ENCODE results near the gene ACOXL. TPM values are rescaled to one million over a fixed set of nuclear protein-coding genes. Genes with fewer than 3 reads are reported as not detected.
"Not testable (repeated sequence)": the region's sequence is repeated elsewhere in the genome, so short reads cannot be mapped to it uniquely, and the experiment has no call there.

The ACOXL gene
- total RNA-seq, 1 donor from 2014 or later = 0.23 TPM

DNA sequence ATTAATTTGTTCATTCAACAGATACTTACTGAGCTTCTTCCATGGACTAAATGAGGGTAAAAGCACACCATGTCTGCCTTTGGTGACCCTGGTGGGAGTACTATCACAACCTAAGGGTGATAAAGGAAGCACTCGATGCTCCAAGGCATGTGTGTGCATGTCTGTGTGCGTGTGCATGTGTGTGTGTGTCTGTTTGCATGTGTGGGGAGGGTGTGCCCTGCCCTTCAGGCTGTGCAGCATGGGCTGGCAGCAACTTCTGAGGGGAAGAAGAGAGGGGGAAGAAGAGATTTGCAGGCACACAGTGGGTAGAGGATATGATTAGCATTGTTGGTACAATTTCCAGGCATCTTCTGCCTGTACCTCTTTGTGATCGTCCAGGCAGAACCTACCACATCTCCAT, 121.6 kb downstream of the ACOXL start:
- Mint-ChIP-seq H3K27me3 (ENCODE audit: low read depth, unreplicated experiment) (peaks cover 23% of the 10 kb centered on the region), H3K9me3 (ENCODE audit: unreplicated experiment) (no peaks in the 10 kb centered on the region), H3K27ac (ENCODE audit: unreplicated experiment) (no peak overlapping the region), H3K36me3 (ENCODE audit: low read depth, unreplicated experiment) (no peaks in the 10 kb centered on the region), H3K4me3 (ENCODE audit: unreplicated experiment) (no peak overlapping the region), H3K4me1 (ENCODE audit: low read depth, unreplicated experiment) (no peaks in the 10 kb centered on the region)
- H3K4me3 ChIP-seq (ENCODE audit: insufficient read depth, low read depth, low read length) = no peak overlapping the region
- no peak overlapping the region for H3K4me2 ChIP-seq (ENCODE audit: low read length)
- H3K9me3 ChIP-seq (ENCODE audit: insufficient read depth, low read depth, low read length) = no peaks in the 10 kb centered on the region
- no peak for TF ChIP-seq EZH2 (IDR thresholded peaks at IDR 0.05; ENCODE audit: insufficient read depth, low read length)
- TF ChIP-seq, protein P1, sequence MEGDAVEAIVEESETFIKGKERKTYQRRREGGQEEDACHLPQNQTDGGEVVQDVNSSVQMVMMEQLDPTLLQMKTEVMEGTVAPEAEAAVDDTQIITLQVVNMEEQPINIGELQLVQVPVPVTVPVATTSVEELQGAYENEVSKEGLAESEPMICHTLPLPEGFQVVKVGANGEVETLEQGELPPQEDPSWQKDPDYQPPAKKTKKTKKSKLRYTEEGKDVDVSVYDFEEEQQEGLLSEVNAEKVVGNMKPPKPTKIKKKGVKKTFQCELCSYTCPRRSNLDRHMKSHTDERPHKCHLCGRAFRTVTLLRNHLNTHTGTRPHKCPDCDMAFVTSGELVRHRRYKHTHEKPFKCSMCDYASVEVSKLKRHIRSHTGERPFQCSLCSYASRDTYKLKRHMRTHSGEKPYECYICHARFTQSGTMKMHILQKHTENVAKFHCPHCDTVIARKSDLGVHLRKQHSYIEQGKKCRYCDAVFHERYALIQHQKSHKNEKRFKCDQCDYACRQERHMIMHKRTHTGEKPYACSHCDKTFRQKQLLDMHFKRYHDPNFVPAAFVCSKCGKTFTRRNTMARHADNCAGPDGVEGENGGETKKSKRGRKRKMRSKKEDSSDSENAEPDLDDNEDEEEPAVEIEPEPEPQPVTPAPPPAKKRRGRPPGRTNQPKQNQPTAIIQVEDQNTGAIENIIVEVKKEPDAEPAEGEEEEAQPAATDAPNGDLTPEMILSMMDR (IDR thresholded peaks at IDR 0.05; ENCODE audit: insufficient read depth, low read depth, low read length) = no peak
- no peak overlapping the region for H3K27ac ChIP-seq (ENCODE audit: low read depth, low read length)
- no peaks in the 10 kb centered on the region for H3K79me2 ChIP-seq (ENCODE audit: insufficient read depth, low read length)
- FAIRE-seq (no peak), DNase-seq (ENCODE audit: low read depth) (no peak)
- no peaks in the 10 kb centered on the region for H3K4me1 ChIP-seq (ENCODE audit: insufficient read depth, low read length)
- H3K27me3 ChIP-seq (ENCODE audit: insufficient read depth, low read length) = peaks cover 10% of the 10 kb centered on the region
- no peak overlapping the region for H3K9ac ChIP-seq (ENCODE audit: low read length)
- no peak overlapping the region for H2AFZ ChIP-seq (ENCODE audit: low read depth, low read length)
- no peaks in the 10 kb centered on the region for H4K20me1 ChIP-seq (ENCODE audit: insufficient read depth, low read length)
- H3K36me3 ChIP-seq (ENCODE audit: insufficient read depth, low read length) = no peaks in the 10 kb centered on the region

- Mint-ChIP-seq H3K4me3 (ENCODE audit: unreplicated experiment) (no peak overlapping the region), H3K36me3 (ENCODE audit: low read depth, unreplicated experiment) (no peaks in the 10 kb centered on the region), H3K9me3 (ENCODE audit: unreplicated experiment) (no peaks in the 10 kb centered on the region), H3K4me1 (ENCODE audit: low read depth, unreplicated experiment) (no peaks in the 10 kb centered on the region), H3K27me3 (ENCODE audit: low read depth, unreplicated experiment) (peaks cover 27% of the 10 kb centered on the region), H3K27ac (ENCODE audit: unreplicated experiment) (no peak overlapping the region)
- peaks cover 13% of the 10 kb centered on the region for H3K27me3 ChIP-seq (ENCODE audit: insufficient read depth, low read length)
- H3K36me3 ChIP-seq (ENCODE audit: insufficient read depth, low read length) = no peaks in the 10 kb centered on the region
- no peak overlapping the region for H3K27ac ChIP-seq (ENCODE audit: low read depth, low read length)
- FAIRE-seq = no peak
- no peaks in the 10 kb centered on the region for H3K9me3 ChIP-seq (ENCODE audit: insufficient read depth, low read depth, low read length)
- H3K4me1 ChIP-seq (ENCODE audit: insufficient read depth, low read length) = no peaks in the 10 kb centered on the region
- no peak overlapping the region for H3K9ac ChIP-seq (ENCODE audit: low read length)
- H4K20me1 ChIP-seq (ENCODE audit: insufficient read depth, low read length) = no peaks in the 10 kb centered on the region
- no peak for TF ChIP-seq EZH2 (IDR thresholded peaks at IDR 0.05; ENCODE audit: insufficient read depth, low read length)
- TF ChIP-seq, protein P1 (IDR thresholded peaks at IDR 0.05; ENCODE audit: insufficient read depth, low read depth, low read length) = no peak
- H3K4me2 ChIP-seq (ENCODE audit: low read length) = no peak overlapping the region
- H3K4me3 ChIP-seq (ENCODE audit: insufficient read depth, low read depth, low read length) = no peak overlapping the region
- no peaks in the 10 kb centered on the region for H3K79me2 ChIP-seq (ENCODE audit: insufficient read depth, low read length)
- no peak for DNase-seq (ENCODE audit: low read depth)
- no peak overlapping the region for H2AFZ ChIP-seq (ENCODE audit: low read depth, low read length)
Observed at GRCh38 chr2:110854355-110855081, 122.1 kb downstream of the ACOXL start.

DNA sequence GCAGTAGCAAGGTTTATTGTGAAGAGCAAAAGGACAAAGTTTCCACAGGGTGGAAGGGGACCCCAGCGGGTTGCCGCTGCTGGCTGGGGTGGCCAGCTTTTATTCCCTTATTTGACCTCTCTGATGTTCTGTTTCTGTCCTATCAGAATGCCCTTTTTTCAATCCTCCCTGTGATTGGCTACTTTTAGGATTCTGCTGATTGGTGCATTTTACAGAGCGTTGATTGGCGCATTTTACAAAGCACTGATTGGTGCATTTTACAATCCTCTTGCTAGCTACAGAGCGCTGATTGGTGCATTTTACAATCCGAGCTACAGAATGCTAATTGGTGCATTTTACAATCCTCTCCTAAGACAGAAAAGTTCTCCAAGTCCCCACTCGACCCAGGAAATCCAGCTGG, 123.5 kb downstream of the ACOXL start:
- not testable (repeated sequence) for H3K27ac ChIP-seq (ENCODE audit: low read depth, low read length); H3K4me3 Mint-ChIP-seq (ENCODE audit: unreplicated experiment); H3K4me3 ChIP-seq (ENCODE audit: insufficient read depth, low read depth, low read length); H4K20me1 ChIP-seq (ENCODE audit: insufficient read depth, low read length); H3K79me2 ChIP-seq (ENCODE audit: insufficient read depth, low read length); H3K4me2 ChIP-seq (ENCODE audit: low read length); H3K4me1 Mint-ChIP-seq (ENCODE audit: low read depth, unreplicated experiment); FAIRE-seq; H2AFZ ChIP-seq (ENCODE audit: low read depth, low read length); H3K9me3 ChIP-seq (ENCODE audit: insufficient read depth, low read depth, low read length); H3K4me1 ChIP-seq (ENCODE audit: insufficient read depth, low read length); DNase-seq (ENCODE audit: low read depth); H3K9me3 Mint-ChIP-seq (ENCODE audit: unreplicated experiment); H3K36me3 Mint-ChIP-seq (ENCODE audit: low read depth, unreplicated experiment); H3K36me3 ChIP-seq (ENCODE audit: insufficient read depth, low read length); H3K9ac ChIP-seq (ENCODE audit: low read length); H3K27ac Mint-ChIP-seq (ENCODE audit: unreplicated experiment)
- H3K27me3 ChIP-seq (ENCODE audit: insufficient read depth, low read length) = peaks cover 22% of the 10 kb centered on the region
- H3K27me3 Mint-ChIP-seq (ENCODE audit: low read depth, unreplicated experiment) = peaks cover 36% of the 10 kb centered on the region

Measured in astrocyte (in vitro differentiated cells and primary cell).